Astrocyte (in vitro differentiated cells and primary cell): Measurements from ENCODE around the gene CUL7.

Source experiments
- EZH2 ChIP-seq: IDR thresholded peaks from 2 replicates; pipeline ENCODE4 v1.6.1; 2012; ENCODE audit warnings: mild to moderate bottlenecking, low read length, inconsistent platforms; ENCODE audit not compliant: insufficient read depth
- TF ChIP-seq, protein P1 (sequence below): IDR thresholded peaks from 2 replicates; pipeline ENCODE4 v1.5.1; 2011; ENCODE audit warnings: low read depth, mild to moderate bottlenecking, inconsistent platforms, low read length, moderate library complexity; ENCODE audit not compliant: insufficient read depth

DNA sequence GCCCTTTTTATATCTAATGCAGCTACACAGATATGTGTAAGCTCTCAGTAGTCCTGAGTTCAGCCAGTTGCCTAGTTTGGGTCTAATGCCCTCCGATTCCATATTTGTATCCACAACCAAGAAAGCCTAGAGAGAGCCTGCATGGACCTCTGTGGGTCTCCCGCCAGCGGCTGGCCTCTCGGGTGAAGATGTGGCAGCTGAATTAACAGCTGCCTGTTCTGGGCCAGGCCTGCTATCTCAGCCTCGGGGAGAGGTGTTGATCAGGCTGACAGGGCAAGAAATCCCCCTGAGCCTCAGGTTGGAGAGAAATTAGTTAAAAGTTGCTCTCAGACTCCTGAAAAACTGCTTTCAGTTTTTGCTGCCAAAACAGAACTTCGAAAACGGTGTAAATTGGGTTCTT, 42.3 kb upstream of the CUL7 start:
- TF ChIP-seq, protein P1, sequence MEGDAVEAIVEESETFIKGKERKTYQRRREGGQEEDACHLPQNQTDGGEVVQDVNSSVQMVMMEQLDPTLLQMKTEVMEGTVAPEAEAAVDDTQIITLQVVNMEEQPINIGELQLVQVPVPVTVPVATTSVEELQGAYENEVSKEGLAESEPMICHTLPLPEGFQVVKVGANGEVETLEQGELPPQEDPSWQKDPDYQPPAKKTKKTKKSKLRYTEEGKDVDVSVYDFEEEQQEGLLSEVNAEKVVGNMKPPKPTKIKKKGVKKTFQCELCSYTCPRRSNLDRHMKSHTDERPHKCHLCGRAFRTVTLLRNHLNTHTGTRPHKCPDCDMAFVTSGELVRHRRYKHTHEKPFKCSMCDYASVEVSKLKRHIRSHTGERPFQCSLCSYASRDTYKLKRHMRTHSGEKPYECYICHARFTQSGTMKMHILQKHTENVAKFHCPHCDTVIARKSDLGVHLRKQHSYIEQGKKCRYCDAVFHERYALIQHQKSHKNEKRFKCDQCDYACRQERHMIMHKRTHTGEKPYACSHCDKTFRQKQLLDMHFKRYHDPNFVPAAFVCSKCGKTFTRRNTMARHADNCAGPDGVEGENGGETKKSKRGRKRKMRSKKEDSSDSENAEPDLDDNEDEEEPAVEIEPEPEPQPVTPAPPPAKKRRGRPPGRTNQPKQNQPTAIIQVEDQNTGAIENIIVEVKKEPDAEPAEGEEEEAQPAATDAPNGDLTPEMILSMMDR, result no peak
- no peak for TF ChIP-seq EZH2
